ENCODE results near the gene CDC26.
"Not testable (repeated sequence)": the region's sequence is repeated elsewhere in the genome, so short reads cannot be mapped to it uniquely, and the experiment has no call there.

CDC26 gene

DNA sequence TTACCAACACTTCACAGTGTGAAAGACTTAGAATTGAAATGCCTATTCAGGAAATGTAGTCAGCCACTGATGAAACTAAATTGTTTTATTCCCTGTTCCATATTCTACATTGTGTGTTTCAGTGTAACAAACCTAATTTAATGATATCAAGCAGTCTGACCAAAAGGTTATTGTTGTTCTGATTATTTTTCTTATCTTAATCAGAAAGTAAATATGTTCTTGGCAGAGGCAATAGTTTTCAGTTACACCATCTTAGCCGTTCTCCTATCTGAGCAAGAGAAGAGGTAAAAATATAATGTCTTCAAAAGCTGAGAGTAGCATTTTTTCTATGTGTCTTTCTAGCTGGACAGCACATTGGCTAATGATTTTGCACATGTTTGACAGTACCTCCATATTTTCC lies 17.1 kb downstream of the CDC26 start:
- Histone ChIP-seq H3K9me3 (no peaks in the 10 kb centered on the region), H3K27ac (no peak overlapping the region), H3K27me3 (no peaks in the 10 kb centered on the region), H3K4me3 (ENCODE audit: low read depth in 1 of 2, low read length in 1 of 2) (no peak overlapping the region), H3K36me3 (peaks cover 49% of the 10 kb centered on the region), H3K4me1 (ENCODE audit: control insufficient read depth in 1 of 2, insufficient read depth in 1 of 2, low read depth in 1 of 2, low read length in 1 of 2) (peaks cover 17 to 25% of the 10 kb centered on the region in 2 experiments)
- TF ChIP-seq, protein P1, sequence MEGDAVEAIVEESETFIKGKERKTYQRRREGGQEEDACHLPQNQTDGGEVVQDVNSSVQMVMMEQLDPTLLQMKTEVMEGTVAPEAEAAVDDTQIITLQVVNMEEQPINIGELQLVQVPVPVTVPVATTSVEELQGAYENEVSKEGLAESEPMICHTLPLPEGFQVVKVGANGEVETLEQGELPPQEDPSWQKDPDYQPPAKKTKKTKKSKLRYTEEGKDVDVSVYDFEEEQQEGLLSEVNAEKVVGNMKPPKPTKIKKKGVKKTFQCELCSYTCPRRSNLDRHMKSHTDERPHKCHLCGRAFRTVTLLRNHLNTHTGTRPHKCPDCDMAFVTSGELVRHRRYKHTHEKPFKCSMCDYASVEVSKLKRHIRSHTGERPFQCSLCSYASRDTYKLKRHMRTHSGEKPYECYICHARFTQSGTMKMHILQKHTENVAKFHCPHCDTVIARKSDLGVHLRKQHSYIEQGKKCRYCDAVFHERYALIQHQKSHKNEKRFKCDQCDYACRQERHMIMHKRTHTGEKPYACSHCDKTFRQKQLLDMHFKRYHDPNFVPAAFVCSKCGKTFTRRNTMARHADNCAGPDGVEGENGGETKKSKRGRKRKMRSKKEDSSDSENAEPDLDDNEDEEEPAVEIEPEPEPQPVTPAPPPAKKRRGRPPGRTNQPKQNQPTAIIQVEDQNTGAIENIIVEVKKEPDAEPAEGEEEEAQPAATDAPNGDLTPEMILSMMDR (IDR thresholded peaks at IDR 0.05): no peak

DNA sequence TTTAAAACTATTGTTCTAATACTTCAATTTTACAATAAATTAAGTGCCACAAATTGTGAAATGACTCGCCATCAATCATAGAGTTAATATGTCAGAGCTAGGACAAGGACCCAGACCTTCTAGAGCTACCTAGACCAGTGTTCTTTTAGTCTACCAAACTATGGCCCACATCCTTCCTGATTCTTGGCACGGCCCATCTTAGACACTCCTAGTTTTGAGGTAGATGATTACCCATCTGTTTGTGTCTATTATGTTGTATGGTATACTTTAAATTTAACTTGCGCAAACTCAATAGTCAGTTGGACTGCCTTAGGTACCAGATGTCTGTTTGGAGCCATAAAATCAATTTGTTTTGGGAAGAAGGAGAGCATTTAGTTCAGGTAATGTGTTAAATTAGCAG lies 17.5 kb downstream of the CDC26 start:
- TF ChIP-seq, protein P1 (IDR thresholded peaks at IDR 0.05): no peak
- no peaks in the 10 kb centered on the region for H3K27me3 ChIP-seq
- no peaks in the 10 kb centered on the region for H3K9me3 ChIP-seq
- no peak overlapping the region for H3K27ac ChIP-seq
- H3K4me3 ChIP-seq (ENCODE audit: low read depth in 1 of 2, low read length in 1 of 2): no peak overlapping the region
- peaks cover 17 to 25% of the 10 kb centered on the region in 2 experiments for H3K4me1 ChIP-seq (ENCODE audit: control insufficient read depth in 1 of 2, insufficient read depth in 1 of 2, low read depth in 1 of 2, low read length in 1 of 2)
- H3K36me3 ChIP-seq: peaks cover 47% of the 10 kb centered on the region

DNA sequence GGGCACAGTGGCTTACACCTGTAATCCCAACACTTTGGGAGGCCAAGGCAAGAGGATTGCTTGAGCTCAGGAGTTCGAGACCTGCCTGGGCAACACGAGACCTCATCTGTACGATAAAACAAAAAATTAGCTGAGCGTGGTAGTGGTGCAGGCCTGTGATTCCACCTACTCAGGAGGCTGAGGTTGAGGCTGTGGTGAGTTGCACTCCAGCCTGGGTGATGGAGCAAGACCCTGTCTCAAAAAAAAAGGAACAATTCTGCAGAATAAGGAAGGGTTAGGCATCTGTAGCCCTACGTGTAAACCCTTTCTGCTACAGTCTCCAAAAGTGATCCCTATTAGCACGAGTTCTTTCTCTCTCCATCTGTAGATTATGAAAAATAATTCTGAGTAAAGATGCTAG lies 19.9 kb downstream of the CDC26 start:
- no peak overlapping the region for H3K4me3 ChIP-seq (ENCODE audit: low read depth in 1 of 2, low read length in 1 of 2)
- peaks cover 24% of the 10 kb centered on the region for H3K36me3 ChIP-seq
- peak overlapping the region; percentile 83 for H3K27ac ChIP-seq
- no peaks in the 10 kb centered on the region for H3K9me3 ChIP-seq
- TF ChIP-seq, protein P1 (IDR thresholded peaks at IDR 0.05): no peak
- H3K27me3 ChIP-seq: no peaks in the 10 kb centered on the region
- H3K4me1 ChIP-seq (ENCODE audit: control insufficient read depth in 1 of 2, insufficient read depth in 1 of 2, low read depth in 1 of 2, low read length in 1 of 2): peaks cover 17 to 25% of the 10 kb centered on the region in 2 experiments

DNA sequence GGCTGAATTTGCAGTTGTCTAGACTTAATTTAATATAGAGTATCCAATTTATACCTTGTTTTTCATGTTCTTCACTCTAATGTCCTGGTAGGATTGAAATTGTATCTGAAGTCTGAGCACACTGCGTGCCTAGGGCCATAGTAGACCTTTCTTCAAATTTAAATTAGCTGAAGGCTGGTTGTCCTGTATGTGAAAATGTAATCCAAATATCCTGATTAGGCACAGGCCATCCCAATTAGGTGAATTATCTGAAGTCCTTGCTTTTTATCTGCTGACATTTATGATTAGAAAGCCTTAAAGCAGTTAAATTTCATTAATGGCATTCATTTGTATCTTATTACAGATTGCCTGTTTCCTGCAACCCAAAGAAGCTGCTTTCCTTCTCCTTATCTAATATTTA lies 20.4 kb downstream of the CDC26 start:
- Histone ChIP-seq H3K4me3 (ENCODE audit: low read depth in 1 of 2, low read length in 1 of 2) (no peak overlapping the region), H3K27ac (peak overlapping the region; percentile 83), H3K27me3 (no peaks in the 10 kb centered on the region), H3K4me1 (ENCODE audit: control insufficient read depth in 1 of 2, insufficient read depth in 1 of 2, low read depth in 1 of 2, low read length in 1 of 2) (peaks cover 17 to 25% of the 10 kb centered on the region in 2 experiments), H3K9me3 (no peaks in the 10 kb centered on the region), H3K36me3 (peaks cover 19% of the 10 kb centered on the region)
- TF ChIP-seq, protein P1 (IDR thresholded peaks at IDR 0.05): no peak

DNA sequence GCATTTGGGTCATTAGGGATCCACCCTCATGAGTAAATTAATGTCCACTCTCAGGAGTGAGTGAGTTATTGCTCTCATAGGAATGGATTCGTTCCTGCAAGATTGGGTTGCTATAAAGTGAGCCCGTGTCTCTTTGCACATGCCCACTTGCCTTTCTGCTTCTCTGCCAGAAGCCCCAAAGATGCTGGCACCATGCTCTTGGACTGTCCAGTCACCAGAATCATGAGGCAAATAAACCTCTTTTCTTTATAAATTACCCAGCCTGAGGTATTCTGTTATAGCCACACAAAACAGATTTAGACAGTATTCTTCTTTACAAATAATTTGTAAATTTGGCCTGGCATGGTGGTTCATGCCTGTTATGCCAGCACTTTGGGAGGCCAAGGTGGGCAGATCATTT lies 24.6 kb downstream of the CDC26 start:
- Histone ChIP-seq H3K9me3 (no peaks in the 10 kb centered on the region), H3K27ac (no peak overlapping the region), H3K27me3 (no peaks in the 10 kb centered on the region), H3K4me1 (ENCODE audit: control insufficient read depth in 1 of 2, insufficient read depth in 1 of 2, low read depth in 1 of 2, low read length in 1 of 2) (peaks cover 12 to 18% of the 10 kb centered on the region in 2 experiments), H3K4me3 (ENCODE audit: low read depth in 1 of 2, low read length in 1 of 2) (no peak overlapping the region), H3K36me3 (no peaks in the 10 kb centered on the region)
- TF ChIP-seq, protein P1 (IDR thresholded peaks at IDR 0.05): no peak

DNA sequence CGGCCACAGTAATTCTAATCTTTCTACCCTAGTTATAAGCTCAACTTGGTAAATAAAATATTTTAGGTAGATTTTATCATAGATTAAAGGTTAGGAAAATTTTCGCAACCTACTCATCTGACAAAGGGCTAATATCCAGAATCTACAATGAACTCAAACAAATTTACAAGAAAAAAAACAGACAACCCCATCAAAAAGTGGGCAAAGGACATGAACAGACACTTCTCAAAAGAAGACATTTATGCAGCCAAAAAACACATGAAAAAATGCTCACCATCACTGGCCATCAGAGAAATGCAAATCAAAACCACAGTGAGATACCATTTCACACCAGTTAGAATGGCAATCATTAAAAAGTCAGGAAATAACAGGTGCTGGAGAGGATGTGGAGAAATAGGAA lies 25.7 kb downstream of the CDC26 start:
- H3K36me3 ChIP-seq; H3K4me1 ChIP-seq (ENCODE audit: control insufficient read depth in 1 of 2, insufficient read depth in 1 of 2, low read depth in 1 of 2, low read length in 1 of 2); H3K27ac ChIP-seq; H3K9me3 ChIP-seq; H3K4me3 ChIP-seq (ENCODE audit: low read depth in 1 of 2, low read length in 1 of 2); H3K27me3 ChIP-seq: not testable (repeated sequence)
